GM19438 (cell line): ENCODE data around the gene PECR.
"Not testable (repeated sequence)": the region's sequence is repeated elsewhere in the genome, so short reads cannot be mapped to it uniquely, and the experiment has no call there.

Source experiments
- ATAC-seq: cut with Tn5 transposase; IDR thresholded peaks from one replicate; pipeline ENCODE4 v1.9.1; 2021; ENCODE audit warnings: low read depth; ENCODE audit not compliant: unreplicated experiment

The PECR gene

GRCh38 chr2:216107320-216107719 lies 25.7 kb upstream of the PECR start:
- no peak for ATAC-seq

GRCh38 chr2:216104691-216105090 lies 23.1 kb upstream of the PECR start:
- no peak for ATAC-seq

DNA sequence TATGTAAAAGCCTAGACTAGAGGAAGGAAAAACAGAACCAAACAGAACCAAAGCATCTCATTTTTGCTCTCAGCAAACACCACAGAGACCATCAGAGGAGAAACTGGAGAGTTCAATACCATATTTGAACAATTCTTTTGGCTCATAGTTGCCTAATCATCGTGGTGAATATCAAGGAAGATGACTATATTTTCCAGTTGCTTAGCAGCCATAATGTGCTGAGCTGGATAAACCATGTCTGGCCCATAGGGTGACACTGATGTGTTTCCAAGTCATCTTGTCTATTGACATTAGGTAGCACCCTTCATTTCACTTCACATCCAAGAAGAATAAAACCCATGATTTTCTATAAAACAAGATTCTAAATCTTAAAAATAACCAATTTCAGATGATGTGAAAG lies 21.6 kb upstream of the PECR start:
- ATAC-seq = no peak

DNA sequence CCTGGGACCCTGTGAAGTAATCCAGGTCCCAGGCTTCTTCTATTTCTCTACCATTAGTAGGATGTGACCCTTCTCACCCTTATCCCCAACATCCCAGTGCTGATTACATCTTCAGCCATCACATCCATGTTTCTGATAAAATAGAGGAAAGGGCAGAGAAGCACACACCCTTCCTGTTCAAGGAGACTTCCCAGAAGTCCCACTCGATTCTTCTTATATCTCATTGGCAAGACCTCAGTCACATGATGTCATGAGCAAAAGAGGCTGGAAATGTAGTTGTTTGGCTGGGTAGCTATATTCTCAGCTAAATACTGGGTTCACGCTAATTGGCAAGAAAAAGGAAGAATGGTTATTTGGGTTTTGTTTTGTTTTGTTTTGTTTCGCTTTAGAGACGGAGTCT lies 19.5 kb upstream of the PECR start:
- no peak for ATAC-seq

GRCh38 chr2:216098421-216099334 lies 17.1 kb upstream of the PECR start:
- ATAC-seq = no peak

DNA sequence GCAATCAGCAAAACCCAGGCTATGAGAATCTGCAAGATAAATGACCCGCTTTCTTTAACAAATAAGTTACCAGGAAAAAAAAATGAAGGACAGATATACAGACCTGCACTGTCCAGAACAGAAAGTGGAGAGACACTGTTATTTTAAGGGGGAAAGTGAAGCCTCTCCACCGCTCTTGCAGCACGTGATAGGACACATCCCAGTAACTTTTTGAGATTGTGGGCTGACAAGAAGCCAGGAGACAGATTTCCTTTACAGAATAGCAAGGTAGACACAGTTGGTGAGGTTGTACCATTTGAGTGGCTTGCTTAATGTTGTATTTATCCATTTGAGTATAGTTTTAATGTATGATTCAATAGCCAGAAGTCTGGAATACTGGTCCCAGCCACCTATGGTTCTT lies 13.1 kb upstream of the PECR start:
- ATAC-seq = no peak

- ATAC-seq = no peak
Measured at GRCh38 chr2:216092646-216093045, 11.0 kb upstream of the PECR start.

GRCh38 chr2:216090369-216090786 lies 8.8 kb upstream of the PECR start:
- no peak for ATAC-seq

DNA sequence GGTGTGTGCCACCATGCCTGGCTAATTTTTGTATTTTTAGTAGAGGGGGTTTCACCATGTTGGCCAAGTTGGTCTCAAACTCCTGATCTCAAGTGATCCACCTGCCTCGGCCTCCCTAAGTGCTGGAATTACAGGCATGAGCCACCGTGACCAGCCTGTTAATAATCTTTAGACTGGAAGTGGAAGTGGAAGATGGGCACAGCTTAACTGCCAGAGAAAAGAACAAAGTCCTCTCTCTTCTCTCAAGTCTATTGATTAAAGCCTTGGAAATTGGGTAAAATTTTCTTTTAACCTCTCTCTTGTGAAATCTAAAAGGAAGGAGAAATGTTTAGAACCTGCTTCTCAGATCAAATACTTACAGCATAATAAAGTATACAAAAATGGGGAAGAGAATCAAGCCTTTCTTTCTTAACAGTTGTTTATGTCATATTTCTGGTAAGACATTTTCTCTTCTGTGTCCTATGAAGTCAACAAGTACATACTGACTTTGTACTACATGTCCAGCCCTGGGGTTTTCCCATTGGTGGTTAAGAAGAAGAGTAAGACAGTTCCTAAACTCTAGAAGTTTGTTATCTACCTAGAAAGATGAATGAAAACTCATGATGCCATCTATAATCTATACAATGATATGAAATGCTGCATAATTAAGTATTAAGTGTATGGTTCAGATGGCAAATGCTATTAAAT lies 4.7 kb upstream of the PECR start:
- ATAC-seq = no peak

DNA sequence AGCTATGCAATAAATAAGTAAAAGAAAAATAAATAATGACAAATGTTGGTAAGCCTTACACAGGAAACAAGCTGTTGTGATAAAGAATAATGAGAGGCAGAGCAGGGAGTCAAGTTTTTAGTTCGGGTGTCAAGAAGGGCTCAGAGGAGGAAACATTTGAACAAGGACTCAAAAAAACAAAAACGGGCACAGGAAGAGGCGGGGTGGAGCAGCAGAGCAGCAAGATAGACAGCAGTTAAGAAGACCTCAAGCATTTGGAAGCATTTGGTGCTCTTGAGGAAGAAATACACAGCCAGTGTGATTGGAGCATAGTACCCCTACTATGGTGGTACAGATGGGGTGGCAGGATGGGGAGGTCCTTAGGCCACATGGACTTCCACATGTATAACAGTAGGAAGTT lies 2.9 kb upstream of the PECR start:
- ATAC-seq = no peak

DNA sequence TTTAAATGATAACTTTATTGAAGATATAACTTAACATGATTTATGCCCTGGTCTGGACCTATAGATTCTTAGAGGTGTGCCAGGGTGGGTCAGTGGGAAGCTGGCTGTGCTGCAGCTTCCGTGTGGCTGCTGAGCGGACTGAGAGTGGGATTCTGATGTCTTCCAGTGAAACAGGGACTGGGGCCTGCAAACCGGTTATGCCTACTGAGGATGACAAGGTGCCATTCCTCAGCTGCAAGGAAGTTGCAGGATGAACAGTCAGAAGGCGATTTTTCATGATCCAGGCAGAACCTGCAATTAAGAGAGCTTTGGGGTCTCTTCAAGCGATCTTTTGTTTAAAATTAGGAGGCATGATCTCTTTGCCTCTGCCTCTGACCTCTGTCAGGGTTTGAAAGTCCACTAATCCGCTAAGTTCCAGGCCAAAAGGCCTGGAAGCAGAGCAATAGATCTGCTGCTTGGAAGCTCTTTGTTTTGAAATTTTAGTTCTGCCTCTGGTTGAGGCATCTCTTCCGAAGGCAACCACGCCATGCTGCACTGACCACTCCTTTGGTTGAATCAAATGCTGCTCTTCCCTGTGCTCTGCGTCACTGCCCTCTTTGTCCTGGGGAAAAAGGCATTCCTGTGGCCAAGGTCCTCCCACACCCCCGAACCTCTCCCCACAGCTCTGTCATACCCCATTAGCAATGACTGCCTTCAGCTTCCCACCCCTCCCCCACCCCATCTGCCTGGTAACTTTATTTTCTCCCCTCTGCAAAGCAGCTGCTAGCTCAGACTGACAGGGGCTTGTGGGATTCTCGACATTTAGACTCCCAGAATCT lies 2.1 kb upstream of the PECR start:
- no peak for ATAC-seq

- no peak for ATAC-seq
Measured at GRCh38 chr2:216082805-216083204, 1.2 kb upstream of the PECR start.

- no peak for ATAC-seq
Measured at GRCh38 chr2:216082117-216082711, 605 bp upstream of the PECR start.

GRCh38 chr2:216081012-216081411 lies 597 bp downstream of the PECR start:
- ATAC-seq = no peak

- ATAC-seq = not testable (repeated sequence)
Measured at GRCh38 chr2:216080048-216080447, 1.6 kb downstream of the PECR start.

DNA sequence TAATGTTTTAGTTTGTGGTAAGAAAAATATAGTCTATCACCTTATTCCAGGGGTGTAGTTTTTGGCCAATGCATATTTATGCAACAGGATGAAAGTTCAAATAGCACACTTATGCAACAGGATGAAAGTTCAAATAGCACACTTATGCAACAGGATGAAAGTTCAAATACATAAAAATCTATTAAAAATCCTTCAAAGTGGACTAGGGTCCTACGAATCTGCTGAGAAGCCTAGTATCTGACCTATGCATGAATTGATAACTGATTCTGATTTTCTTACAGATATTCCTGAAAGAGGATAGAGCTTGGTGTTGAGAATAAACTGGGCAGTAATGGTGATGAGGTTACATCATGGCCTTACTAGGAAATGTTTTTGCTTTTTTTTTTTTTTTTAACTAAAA lies 2.8 kb downstream of the PECR start:
- ATAC-seq = no peak

GRCh38 chr2:216075510-216076485 lies 5.8 kb downstream of the PECR start:
- no peak for ATAC-seq

- no peak for ATAC-seq
Measured at GRCh38 chr2:216074794-216075193, 6.8 kb downstream of the PECR start.

DNA sequence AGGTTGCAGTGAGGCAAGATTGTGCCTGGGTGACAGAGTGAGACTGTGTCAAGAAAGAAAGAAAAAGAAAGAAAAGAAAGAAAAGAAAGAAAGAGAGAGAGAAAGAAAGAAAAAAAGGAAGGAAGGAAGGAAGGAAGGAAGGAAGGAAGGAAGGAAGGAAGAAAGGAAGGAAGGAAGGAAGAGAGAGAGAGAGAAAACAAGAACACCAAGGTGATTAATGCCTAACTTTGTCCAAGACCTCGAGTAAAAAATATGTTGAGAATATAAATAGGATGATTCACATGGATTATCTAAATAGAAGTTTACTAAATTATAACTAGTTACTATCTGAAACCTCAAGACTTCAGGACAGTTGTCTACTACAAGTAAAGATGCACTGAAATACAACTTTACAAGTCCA lies 7.2 kb downstream of the PECR start:
- ATAC-seq = no peak

DNA sequence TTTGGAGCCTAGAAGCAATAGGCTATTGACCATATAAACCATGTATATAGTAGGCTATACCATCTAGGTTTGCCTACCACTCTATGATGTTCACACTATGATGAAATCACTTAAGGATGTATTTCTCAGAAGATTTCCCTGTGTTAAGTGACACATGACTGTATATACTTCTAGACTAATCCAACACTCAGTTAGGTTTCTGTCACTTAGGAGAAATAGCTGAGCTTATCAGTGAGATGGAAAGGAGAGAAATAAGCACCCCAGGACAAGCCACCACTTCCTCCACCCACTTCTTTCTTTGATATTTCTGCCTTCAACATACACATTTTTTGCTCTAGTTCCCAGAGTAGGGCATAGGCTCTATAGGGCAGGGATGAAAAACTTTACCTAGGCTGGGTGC lies 7.8 kb downstream of the PECR start:
- ATAC-seq = no peak
